HG03103 (cell line): Measurements from ENCODE around the gene CD151.

Source experiments
- ATAC-seq: cut with Tn5 transposase; IDR thresholded peaks from one replicate; pipeline ENCODE4 v1.9.1; 2021; ENCODE audit warnings: low read depth; ENCODE audit not compliant: unreplicated experiment

CD151 gene

DNA sequence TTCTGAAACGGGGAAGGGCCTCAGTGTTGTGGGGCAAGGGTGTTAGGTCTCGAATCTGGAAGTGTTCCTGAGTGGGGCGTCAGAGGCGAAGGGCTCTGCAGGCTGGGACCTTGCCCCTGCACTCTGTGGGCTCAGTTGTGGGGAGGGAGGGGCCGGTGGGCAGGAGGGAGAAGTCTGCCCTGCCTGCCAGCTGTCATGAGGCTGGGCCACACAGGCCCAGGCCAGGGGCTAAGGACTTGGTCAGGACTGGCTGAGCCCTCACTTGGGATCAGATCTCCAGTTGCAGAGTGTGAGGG is 4.9 kb upstream of the CD151 start, which contains the start of gene CRACR2B:
CRACR2B (plus strand) TSS at position 23 of the 296 bp plus-strand sequence. CDS start 689 bp downstream, outside the sequence.
- ATAC-seq: no peak

DNA sequence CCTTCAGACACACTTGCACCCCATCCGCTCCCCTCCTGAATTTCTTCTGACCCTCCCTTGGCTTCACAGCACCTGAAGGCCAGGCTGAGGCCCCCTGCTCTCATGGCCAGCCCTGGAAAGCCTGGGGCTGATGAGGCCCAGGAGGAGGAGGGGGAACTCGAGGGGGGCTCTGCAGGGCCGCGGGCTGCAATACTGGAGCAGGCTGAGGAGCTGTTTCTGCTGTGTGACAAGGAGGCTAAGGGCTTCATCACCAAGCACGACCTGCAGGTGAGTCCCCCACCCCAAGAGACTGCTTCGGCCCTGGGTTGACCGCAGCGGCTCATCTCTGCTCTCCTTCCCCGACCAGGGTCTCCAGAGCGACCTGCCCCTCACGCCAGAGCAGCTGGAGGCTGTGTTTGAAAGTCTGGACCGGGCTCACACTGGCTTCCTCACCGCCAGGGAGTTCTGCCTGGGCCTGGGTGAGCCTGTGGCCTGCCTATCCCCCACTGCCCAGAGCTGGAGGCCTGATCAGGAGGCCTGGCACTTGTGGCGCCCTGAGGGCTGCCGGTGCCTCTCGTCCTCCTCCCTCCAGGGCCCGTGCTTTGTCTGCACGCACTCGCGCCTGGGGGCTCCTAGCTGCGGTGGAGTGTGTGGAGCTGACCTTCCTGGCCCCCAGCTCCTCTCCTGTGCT is 4.1 kb upstream of the CD151 start:
- no peak for ATAC-seq

DNA sequence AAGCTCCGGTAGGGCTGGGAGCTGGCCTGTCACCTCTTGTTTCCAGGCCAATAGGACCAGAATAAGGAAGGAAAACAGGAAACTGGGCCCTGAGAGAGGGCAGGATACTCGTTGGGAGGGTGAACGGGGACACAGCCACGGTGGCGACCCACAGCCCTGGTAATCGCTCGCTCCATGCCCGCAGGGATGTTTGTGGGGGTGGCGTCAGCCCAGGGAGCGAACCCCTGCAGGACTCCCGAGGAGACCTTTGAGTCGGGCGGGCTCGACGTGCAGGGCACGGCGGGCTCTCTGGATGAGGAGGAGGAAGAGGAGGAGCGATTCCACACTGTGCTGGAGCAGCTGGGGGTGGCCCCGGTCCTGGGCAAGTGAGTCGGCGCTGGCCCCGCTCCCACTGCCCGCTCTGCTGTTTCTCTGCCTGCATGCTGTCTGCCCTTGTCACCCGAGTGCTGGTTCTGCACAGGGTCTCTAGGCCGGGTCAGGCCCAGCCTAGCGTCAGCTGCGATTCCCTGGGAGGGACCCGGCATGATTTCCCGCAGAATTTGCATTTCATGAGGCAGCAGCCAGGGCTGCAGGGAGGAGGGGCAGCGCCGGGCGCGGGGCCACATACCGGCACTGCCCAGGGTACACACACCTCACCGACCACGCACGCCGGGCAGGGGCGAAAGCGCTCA is 3.4 kb upstream of the CD151 start:
- no peak for ATAC-seq

DNA sequence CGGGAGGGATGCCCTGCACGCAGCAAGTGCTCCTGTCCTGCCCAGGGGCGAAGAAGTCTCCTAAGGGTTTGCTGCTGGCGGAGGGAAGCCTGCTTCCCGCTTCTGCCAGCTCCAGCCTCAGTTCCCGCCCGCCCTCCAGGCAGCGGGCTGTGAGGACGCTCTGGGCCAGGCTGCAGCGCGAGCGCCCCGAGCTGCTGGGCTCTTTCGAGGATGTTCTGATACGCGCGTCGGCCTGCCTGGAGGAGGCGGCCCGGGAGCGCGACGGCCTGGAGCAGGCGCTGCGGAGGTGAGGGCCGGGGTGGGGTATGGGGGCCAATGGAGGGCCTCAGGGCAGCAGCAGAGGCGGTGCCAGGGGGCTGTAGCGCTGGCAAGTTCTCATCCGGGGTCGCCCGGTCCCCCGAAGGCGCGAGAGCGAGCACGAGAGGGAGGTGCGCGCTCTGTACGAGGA is 2.9 kb upstream of the CD151 start:
- no peak for ATAC-seq

DNA sequence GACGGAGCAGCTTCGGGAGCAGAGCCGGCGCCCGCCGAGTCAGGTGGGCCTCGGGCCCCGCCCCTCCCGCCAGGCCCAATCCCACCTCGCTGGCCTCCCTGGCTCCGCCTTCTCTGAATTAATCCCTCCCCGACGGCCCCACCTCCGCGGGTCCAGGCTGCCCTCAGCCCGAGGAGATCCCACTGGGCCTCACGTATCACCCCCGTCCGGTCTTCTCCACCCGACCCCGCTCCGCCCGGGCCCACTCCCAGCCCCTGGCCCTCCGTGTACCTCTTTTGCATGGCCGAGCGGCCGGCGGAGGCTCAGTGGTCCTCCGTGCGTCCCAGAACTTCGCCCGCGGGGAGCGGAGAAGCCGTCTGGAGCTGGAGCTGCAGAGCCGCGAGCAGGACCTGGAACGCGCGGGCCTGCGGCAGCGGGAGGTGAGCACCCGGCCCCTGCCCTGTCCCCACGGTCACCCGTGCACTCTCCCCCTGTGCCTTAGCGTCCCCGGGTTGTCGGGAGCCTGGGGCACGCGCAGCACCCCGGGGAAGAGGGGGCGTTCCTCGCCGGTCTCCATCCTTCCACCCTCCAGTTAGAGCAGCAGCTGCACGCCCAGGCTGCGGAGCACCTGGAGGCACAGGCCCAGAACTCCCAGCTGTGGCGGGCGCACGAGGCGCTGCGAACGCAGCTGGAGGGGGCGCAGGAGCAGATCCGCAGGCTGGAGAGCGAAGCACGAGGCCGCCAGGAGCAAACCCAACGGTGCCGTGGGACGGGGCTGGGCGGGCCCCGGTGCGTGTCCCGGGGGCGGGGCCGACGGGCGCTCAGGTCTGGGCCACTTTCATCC is 2.2 kb upstream of the CD151 start:
- ATAC-seq: no peak

DNA sequence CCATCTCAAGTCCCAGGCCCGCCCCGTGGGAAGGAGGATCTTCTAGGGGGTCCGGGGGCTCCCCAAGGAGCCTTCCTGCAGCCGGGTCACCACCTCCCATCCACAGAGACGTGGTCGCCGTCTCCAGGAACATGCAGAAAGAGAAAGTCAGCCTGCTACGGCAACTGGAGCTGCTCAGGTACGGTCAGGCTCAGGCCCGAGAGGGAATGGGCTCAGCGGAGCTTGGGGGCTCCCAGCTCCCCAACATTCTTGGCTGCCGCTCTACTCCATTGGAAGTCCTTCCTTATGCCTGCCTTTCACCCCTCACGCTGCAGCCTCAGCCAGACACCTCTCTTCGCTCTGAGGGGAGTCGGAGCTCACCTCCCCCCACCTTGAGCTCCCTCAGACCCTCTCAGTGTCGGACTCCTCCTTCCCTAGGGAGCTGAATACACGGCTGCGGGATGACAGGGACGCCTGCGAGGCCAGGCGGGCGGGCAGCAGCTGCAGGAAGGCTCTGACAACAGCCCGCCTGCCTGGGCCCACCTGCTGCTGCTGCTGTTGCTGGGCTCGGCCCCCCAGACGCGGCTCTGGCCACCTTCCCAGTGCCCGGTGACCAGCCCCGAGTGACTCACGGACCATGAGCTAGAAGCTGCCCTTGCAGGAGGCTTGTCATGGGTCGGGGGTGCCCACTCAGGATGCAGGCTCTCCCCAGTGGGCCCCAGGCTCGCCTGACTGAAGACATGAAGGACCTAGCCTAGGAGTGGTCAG is 1.5 kb upstream of the CD151 start:
- ATAC-seq: no peak

DNA sequence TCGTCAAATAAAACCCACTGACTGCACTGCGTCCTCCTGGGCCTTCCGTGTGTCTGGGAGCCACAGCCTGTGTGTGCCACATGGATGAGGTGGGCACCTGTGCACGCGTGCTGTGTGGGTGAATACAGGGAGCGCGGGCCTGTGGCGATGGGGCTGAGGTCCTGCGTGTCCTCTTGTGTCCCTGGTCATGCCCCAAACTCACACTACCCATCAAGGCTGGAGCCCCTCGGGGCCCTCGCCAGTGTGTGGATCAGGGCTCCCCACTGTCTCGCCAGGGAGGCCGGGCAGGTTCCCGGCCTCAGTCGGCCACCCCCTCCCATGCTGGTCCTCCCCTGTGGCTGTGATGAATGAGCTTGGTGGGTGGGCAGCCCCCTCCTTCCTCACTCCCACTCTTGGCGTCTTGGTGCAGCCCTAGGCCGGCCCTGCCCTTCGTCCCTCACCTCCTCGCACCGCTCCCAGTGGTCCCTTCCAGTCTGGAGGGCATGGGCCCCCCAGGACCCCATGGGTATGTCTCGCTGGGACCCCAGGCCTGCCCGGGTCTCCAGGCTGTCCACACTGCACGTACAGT is 707 bp upstream of the CD151 start:
- no peak for ATAC-seq

DNA sequence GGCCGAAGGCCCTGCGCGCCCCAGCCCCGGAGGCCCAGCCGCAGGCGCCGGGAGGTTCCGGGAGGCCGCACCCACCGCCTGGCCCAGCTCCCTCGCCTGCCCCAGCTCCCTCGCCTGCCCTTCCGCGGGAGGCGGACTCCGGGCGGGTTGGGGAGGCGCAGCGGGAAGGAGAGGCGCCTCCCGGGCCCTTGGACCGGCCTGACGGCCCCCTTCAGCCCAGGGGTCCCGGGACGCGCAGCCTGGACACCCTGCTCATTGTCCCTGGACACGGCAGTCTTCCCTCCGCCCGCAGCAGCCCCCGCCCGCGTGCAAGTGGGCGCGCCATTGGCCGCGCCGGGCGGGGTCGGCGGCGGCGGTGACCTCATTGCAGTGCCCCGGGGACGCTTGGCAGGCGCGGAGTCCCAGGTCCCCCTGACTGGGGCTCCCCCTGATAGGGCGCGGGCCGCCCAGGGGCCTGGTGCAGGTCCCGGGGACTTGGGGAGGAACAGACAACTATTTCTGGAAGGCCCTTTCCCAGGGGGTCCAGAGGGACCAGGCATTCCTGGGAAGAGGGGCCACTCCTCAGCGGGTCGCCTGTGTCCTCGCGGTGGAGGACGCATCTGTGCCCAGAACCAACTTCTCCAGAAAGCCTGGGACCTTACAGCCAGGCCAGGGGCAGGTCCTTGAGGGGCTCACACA is 501 bp downstream of the CD151 start:
- no peak for ATAC-seq

DNA sequence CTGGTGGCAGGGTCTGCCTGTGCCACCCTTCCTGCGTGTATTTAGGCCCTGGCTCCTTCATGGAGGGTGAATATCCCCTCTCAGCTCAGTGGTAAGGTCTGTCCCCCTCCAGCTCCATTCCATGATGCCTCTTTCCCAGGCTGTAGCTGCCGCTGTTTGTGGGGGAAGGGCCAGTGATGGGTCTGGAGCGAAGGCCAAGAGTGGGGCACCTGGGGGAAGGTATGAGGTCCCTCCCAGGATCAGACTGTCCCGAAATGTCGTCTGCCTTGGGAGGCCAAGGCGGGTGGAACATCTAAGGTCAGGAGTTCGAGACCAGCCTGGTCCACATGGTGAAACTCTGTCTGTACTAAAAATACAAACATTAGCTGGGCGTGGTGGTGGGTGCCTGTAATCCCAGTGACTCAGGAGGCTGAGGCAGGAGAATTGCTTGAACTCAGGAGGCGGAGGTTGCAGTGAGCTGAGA is 1.1 kb downstream of the CD151 start:
- ATAC-seq: no peak

DNA sequence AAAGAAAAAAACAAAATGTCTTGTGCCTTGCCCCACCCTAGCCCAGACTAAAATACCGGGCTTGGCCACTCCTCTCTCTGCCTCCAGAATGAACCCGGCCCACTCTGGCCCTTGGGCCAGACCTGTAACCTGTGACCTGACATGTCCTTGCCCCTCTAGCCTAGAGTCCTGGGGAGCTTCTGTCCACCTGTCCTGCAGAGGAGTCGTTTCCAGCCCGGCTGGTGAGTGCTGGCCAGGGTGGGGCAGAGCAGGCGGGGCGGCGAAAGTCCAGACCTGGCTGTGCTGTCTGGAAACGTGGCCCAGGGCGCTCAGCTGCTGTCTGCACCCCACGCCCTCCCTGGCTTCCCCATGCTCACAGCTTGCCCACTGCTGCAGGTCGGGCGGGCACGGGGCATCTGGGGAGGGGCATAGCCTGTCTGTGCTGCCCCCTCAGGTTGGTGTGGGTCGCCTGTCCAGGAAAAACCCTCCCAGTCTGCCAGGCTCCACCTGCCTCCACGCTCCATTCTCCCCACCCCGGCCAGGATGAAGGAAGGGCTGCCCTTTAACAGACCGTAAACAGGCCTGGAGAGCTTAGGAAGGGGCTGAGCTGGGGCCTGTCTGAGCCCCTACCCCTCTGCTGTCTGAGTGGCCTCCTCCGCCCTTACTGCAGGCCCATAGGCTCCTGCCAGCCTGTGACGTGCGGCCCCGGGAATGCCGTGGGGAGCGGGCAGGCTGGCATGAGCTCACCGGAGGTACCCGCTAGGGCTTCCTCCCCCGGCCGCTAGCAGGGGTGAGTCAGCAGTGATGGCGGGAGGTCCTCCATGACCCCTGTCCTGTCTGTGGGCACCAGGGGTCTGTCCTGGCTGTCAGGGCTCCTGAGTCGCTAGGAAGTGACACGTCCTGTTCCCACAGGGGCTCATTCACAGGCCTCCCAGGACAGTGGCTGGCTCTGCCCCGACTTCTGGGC is 1.9 kb downstream of the CD151 start:
- ATAC-seq: no peak

DNA sequence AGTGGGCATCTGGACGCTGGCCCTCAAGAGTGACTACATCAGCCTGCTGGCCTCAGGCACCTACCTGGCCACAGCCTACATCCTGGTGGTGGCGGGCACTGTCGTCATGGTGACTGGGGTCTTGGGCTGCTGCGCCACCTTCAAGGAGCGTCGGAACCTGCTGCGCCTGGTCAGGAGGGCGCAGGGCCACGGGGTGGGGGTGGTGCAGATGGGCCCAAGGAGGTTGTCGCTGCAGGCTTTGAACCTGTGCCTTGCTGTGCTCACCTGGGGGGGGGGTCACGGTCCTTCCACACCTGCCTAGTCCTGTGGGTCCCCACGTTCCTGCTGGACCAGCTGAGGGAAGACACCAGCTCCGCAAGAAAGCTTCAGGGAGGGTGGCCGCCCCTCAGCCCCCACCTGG is 3.5 kb downstream of the CD151 start:
- ATAC-seq: no peak

DNA sequence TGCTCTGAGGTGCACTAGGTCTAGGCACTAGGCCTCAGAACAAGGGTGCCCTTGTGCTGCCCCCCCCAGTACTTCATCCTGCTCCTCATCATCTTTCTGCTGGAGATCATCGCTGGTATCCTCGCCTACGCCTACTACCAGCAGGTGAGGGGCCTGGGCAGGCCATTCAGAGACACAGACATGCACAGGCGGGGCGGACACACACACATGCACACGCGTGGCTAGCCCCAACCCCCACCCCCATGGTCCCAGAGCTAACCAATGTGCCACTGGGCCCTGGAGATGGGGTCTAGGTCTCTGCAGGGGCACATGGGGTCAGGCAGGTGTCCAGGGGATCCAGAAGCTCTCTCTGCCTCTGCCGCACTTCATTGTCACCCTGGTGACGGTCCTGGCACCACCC is 3.9 kb downstream of the CD151 start:
- no peak for ATAC-seq

DNA sequence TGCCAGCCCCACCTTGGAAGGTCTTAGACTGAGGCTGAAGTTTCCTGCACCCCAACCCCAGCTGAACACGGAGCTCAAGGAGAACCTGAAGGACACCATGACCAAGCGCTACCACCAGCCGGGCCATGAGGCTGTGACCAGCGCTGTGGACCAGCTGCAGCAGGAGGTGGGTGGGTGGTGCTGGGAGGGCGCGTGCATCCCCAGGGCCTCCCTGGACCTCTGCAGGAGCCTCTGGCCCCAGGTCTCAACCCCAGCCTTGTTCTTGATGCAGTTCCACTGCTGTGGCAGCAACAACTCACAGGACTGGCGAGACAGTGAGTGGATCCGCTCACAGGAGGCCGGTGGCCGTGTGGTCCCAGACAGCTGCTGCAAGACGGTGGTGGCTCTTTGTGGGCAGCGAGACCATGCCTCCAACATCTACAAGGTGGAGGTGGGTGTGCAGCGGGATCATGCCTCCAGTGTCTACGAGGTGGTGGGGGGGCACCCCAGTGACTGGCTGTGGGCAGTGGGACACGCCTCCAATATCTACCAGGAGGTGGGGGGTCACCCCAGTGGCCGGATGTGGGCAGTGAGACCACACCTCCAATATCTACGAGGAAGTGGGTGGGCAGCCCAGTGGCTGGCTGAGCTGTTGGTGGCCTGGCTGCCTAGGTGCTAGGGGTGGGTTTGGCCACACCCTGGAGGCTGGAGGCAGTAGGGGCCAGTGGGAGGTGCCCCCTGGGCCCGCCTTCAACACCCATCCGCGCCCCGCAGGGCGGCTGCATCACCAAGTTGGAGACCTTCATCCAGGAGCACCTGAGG is 4.6 kb downstream of the CD151 start:
- no peak for ATAC-seq

DNA sequence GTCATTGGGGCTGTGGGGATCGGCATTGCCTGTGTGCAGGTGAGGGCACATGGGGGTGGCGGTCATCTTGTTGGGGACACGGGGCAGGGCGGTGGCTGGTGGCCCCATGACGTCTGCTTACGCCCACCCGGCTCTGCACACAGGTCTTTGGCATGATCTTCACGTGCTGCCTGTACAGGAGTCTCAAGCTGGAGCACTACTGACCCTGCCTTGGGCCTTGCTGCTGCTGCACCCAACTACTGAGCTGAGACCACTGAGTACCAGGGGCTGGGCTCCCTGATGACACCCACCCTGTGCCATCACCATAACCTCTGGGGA is 5.2 kb downstream of the CD151 start:
- ATAC-seq: no peak

DNA sequence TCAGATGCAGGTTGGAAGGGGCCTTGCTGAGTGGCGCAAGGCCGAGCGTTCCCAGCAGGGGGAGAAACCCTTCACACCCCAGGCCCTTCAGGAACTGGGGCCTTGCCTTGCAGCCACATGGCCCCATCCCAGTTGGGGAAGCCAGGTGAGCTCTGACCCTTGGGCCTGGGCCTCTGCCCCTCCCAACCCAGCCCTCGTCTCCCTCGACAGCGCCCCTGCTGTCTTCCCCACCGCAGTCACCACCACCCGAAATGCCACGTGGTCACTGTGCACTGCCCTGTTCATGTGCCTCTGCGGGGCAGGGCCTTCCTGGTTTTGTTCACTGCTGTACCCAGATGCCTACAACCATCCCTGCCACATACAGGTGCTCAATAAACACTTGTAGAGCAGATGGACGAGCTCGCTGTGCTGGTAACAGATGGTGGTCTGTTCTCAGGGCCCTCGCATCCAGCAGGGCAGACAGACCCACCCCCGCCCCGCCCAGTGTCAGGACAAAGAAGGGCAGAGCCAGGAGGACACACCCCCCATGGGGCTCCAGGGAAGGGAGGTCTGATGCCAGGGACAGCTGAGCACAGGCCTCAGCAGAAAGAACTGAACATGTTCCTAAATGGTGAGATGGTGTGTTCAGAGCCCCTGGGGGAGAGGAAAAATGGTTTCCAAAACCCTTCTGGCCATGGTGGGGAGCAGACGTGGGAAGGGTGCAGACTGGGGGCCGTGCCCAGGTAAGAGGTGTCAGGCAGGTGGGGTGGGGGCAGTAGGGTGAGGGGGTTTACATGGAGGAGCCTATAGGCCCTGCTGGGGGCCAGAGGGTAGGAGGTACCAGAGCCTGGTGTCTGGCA is 5.9 kb downstream of the CD151 start:
- no peak for ATAC-seq

DNA sequence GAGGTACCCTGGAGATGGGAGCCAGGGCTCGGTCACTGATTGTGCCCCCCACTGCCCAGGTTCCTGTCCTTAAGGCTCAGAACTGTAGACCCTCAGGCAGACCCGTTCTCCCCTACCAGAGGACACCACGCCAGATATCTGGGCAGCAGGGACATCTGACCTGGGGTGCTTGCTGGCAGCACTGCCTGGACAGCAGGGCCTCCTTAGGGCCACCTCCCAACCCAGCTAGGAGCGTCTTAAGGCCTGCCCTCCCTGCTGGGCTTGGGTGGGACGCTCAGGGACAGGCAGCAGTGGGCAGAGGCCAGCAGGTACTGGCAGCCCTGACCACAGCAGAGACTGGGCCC is 6.5 kb downstream of the CD151 start:
- ATAC-seq: no peak

DNA sequence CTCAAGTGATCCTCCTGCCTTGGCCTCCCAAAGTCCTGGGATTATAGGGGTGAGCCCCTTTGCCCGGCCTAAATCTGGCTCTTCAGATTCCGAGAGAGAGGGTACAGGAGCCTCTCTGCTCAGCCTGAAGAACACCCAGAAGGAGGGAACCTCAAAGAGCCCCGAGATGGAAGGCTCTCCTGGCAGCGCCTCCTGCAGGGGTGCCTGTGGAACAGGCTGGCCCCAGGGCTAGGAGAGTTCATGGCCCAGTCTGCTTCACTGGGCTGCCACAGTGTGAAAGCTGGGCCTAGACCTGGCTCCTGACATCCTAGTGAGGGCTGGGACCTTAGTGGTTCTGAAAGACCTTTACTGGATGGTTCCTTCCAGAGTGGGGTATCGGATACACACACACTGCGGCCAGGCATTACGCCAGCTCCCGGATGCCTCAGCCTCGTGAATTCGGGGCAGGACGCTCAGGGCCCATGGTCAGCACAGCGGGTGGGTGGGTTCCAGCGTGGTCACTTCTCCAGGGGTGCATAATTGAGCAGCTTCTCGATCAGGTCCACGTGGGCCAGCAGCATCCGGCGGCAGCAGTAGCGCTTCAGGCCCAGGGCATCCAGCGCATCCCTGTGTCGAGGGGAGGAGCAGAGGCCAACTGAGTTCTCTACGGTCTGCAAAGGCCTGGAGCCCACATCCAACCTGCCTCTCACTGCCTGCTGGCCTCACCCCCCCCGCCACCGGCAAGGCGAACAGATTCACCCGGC is 7.3 kb downstream of the CD151 start:
- ATAC-seq: no peak
